IPS-20b (cell line): ENCODE measurements around the gene LTBR.

ENCODE experiments used
- H3K27ac ChIP-seq: one replicate; pipeline ENCODE4 v1.5.1; 2013; ENCODE audit warnings: low read length
- H3K27me3 ChIP-seq: 2 replicates; pipeline ENCODE4 v1.6.1; 2013; ENCODE audit warnings: mild to moderate bottlenecking, low read length, inconsistent platforms; ENCODE audit not compliant: insufficient read depth
- H3K36me3 ChIP-seq: 2 replicates; pipeline ENCODE4 v1.6.1; 2013; ENCODE audit warnings: low read depth, mild to moderate bottlenecking, inconsistent platforms, low read length, moderate library complexity; ENCODE audit not compliant: insufficient read depth
- H3K4me1 ChIP-seq: 2 replicates; pipeline ENCODE4 v1.6.1; 2013; ENCODE audit warnings: mild to moderate bottlenecking, control low read depth, inconsistent platforms, low read length, moderate library complexity; ENCODE audit not compliant: insufficient read depth
- H3K4me3 ChIP-seq: 2 replicates; pipeline ENCODE4 v1.5.1; 2013; ENCODE audit warnings: mild to moderate bottlenecking, low read length, inconsistent platforms
- H3K9ac ChIP-seq: 2 replicates; pipeline ENCODE4 v1.6.1; 2013; ENCODE audit warnings: low read depth, mild to moderate bottlenecking, inconsistent platforms, low read length, moderate library complexity
- H3K9me3 ChIP-seq: 2 replicates; pipeline ENCODE4 v1.6.1; 2013; ENCODE audit warnings: mild to moderate bottlenecking, low read depth, low read length, inconsistent platforms; ENCODE audit not compliant: insufficient read depth

The LTBR gene

GRCh38 chr12:6382371-6382770 is 1.6 kb upstream of the LTBR start:
- H3K27ac ChIP-seq = no peak overlapping the region
- H3K4me3 ChIP-seq = no peak overlapping the region
- peaks cover 35% of the 10 kb centered on the region for H3K27me3 ChIP-seq
- no peaks in the 10 kb centered on the region for H3K36me3 ChIP-seq
- H3K4me1 ChIP-seq = peaks cover 22% of the 10 kb centered on the region
- H3K9me3 ChIP-seq = no peaks in the 10 kb centered on the region
- no peak overlapping the region for H3K9ac ChIP-seq

DNA sequence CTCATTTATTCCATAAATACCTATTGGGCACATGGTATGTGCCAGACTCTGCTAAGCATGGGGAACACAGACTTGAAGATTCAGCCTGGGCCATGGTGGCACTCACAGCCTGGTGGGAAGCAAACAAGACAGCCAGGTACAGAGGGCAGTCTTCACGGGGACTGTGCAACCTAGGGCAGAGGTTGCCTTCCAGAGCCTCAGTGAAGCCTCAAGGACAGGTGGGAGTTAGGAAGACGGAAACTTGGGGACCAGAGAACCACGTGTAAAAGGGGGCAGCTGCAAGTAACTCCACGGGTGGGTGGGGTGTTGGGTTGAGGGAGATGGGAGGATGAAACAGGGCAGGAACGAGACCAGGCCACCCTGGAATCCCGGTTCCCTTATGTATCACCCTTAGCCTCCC is 980 bp upstream of the LTBR start:
- peaks cover 17% of the 10 kb centered on the region for H3K4me1 ChIP-seq

DNA sequence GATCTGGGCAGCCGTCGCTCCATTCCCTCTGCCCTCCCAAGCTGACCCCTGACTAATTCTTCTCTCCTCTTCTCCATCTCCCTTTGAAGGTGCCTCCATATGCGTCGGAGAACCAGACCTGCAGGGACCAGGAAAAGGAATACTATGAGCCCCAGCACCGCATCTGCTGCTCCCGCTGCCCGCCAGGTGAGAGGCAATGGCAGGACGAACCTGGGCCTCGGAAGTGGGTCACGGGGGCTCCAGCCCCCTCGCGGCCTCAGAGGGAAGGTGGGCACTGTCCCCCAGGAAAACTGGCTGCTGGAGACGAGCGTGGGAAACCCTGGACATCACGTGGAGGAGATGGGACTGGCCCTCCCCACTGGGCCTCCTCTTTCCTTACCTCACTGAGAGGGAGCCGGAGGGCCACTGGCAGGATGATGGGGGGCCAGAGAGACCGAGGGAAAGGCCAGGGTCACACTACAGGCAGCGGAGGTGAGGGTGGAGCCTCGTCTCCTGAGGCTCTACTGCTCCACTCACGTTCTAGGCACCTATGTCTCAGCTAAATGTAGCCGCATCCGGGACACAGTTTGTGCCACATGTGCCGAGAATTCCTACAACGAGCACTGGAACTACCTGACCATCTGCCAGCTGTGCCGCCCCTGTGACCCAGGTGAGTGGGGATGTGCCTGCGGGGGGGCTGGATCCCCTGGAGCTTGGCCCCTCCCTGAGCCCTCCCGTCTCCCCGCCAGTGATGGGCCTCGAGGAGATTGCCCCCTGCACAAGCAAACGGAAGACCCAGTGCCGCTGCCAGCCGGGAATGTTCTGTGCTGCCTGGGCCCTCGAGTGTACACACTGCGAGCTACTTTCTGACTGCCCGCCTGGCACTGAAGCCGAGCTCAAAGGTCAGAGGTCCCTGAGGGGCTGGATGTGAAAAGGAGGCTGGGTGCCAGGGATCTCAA is 806 bp downstream of the LTBR start:
- Histone ChIP-seq H3K9ac (no peak overlapping the region), H3K27ac (no peak overlapping the region), H3K36me3 (no peaks in the 10 kb centered on the region), H3K4me1 (peaks cover 17% of the 10 kb centered on the region), H3K4me3 (no peak overlapping the region), H3K9me3 (no peaks in the 10 kb centered on the region), H3K27me3 (peaks cover 35% of the 10 kb centered on the region)

More for the DNA sequence above, 980 bp upstream of the LTBR start:
- H3K9ac ChIP-seq = no peak overlapping the region
- H3K27me3 ChIP-seq = peaks cover 35% of the 10 kb centered on the region
- no peaks in the 10 kb centered on the region for H3K9me3 ChIP-seq
- H3K4me3 ChIP-seq = no peak overlapping the region
- H3K36me3 ChIP-seq = no peaks in the 10 kb centered on the region
- no peak overlapping the region for H3K27ac ChIP-seq

DNA sequence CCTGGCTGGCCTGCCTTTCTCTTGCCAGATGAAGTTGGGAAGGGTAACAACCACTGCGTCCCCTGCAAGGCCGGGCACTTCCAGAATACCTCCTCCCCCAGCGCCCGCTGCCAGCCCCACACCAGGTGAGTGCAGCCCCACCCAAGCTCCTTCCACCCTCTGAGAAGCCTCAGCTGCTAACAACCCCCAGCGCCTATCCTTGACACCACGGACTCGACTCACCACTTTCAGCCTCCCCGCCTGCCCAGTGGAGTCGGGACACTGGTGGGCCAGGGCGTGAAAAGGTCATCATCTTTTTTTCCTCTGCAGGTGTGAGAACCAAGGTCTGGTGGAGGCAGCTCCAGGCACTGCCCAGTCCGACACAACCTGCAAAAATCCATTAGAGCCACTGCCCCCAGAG is 2.1 kb downstream of the LTBR start:
- no peak overlapping the region for H3K9ac ChIP-seq
- H3K4me3 ChIP-seq = no peak overlapping the region
- H3K4me1 ChIP-seq = peaks cover 17% of the 10 kb centered on the region
- H3K9me3 ChIP-seq = no peaks in the 10 kb centered on the region
- no peaks in the 10 kb centered on the region for H3K36me3 ChIP-seq
- H3K27ac ChIP-seq = no peak overlapping the region
- peaks cover 34% of the 10 kb centered on the region for H3K27me3 ChIP-seq

DNA sequence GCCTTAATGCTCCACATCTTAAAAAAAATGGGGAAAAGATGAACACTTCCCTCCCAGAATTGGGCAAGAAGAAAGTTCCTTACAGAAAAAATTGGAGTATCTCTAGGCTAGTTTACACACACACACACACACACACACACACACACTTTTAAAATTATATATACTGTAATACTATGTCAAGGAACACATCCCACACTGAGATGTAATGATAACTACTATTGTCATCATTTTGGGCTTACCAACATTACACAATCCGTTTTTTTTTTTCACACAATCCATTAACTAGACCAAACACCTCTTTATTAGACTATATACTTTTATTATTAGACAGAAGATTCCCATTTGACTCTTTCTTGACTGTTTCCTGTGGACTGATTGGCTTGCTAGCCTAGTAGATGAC is 2.5 kb downstream of the LTBR start:
- Histone ChIP-seq H3K4me3 (no peak overlapping the region), H3K9me3 (no peaks in the 10 kb centered on the region), H3K27me3 (peaks cover 29% of the 10 kb centered on the region), H3K36me3 (no peaks in the 10 kb centered on the region), H3K27ac (no peak overlapping the region), H3K9ac (no peak overlapping the region), H3K4me1 (peaks cover 15% of the 10 kb centered on the region)

GRCh38 chr12:6387541-6387940 is 3.6 kb downstream of the LTBR start:
- H3K27me3 ChIP-seq = peaks cover 25% of the 10 kb centered on the region
- H3K4me3 ChIP-seq = no peak overlapping the region
- no peaks in the 10 kb centered on the region for H3K36me3 ChIP-seq
- H3K9ac ChIP-seq = no peak overlapping the region
- H3K9me3 ChIP-seq = no peaks in the 10 kb centered on the region
- no peak overlapping the region for H3K27ac ChIP-seq
- H3K4me1 ChIP-seq = peaks cover 9% of the 10 kb centered on the region

DNA sequence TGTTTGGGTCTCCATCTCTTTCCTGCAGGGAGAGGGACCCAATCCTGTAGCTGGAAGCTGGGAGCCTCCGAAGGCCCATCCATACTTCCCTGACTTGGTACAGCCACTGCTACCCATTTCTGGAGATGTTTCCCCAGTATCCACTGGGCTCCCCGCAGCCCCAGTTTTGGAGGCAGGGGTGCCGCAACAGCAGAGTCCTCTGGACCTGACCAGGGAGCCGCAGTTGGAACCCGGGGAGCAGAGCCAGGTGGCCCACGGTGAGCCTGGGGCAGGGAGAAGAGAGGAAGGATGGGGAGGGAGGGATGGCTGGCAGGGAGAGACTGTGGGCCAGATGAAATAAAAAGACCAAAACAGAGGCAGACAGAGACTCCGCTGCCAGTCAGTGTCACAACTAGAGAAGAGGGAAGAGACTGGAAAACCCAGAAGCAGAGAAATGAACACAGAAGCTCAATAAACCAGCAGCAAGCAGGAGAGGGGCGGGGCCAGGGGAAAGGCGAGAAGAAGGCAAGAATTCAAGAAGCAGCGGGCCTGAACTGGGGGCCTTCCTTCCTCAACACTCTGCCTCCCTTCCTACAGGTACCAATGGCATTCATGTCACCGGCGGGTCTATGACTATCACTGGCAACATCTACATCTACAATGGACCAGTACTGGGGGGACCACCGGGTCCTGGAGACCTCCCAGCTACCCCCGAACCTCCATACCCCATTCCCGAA is 6.3 kb downstream of the LTBR start:
- Histone ChIP-seq H3K36me3 (no peaks in the 10 kb centered on the region), H3K27ac (no peak overlapping the region), H3K27me3 (no peaks in the 10 kb centered on the region), H3K4me3 (no peak overlapping the region), H3K9me3 (no peaks in the 10 kb centered on the region), H3K9ac (no peak overlapping the region), H3K4me1 (no peaks in the 10 kb centered on the region)

GRCh38 chr12:6391013-6391412 is 7.1 kb downstream of the LTBR start:
- Histone ChIP-seq H3K9me3 (no peaks in the 10 kb centered on the region), H3K36me3 (no peaks in the 10 kb centered on the region), H3K4me1 (peaks cover under 1% of the 10 kb centered on the region; the same call in 1 of the 2 replicates), H3K27me3 (no peaks in the 10 kb centered on the region), H3K9ac (no peak overlapping the region), H3K4me3 (no peak overlapping the region), H3K27ac (no peak overlapping the region)

GRCh38 chr12:6392504-6392903 is 8.5 kb downstream of the LTBR start:
- no peak overlapping the region for H3K9ac ChIP-seq
- H3K27ac ChIP-seq = no peak overlapping the region
- peaks cover 5% of the 10 kb centered on the region for H3K4me1 ChIP-seq
- no peaks in the 10 kb centered on the region for H3K36me3 ChIP-seq
- no peak overlapping the region for H3K4me3 ChIP-seq
- H3K9me3 ChIP-seq = no peaks in the 10 kb centered on the region
- H3K27me3 ChIP-seq = no peaks in the 10 kb centered on the region

- no peak overlapping the region for H3K27ac ChIP-seq
- no peaks in the 10 kb centered on the region for H3K27me3 ChIP-seq
- peaks cover 5% of the 10 kb centered on the region for H3K4me1 ChIP-seq
- H3K9me3 ChIP-seq = no peaks in the 10 kb centered on the region
- no peak overlapping the region for H3K4me3 ChIP-seq
- H3K9ac ChIP-seq = no peak overlapping the region
- no peaks in the 10 kb centered on the region for H3K36me3 ChIP-seq
Measured at GRCh38 chr12:6393109-6393508, 9.1 kb downstream of the LTBR start.

- H3K27ac ChIP-seq = no peak overlapping the region
- no peak overlapping the region for H3K9ac ChIP-seq
- peaks cover 5% of the 10 kb centered on the region for H3K4me1 ChIP-seq
- H3K36me3 ChIP-seq = no peaks in the 10 kb centered on the region
- H3K27me3 ChIP-seq = no peaks in the 10 kb centered on the region
- H3K9me3 ChIP-seq = no peaks in the 10 kb centered on the region
- no peak overlapping the region for H3K4me3 ChIP-seq
Measured at GRCh38 chr12:6394398-6394797, 10.4 kb downstream of the LTBR start.

DNA sequence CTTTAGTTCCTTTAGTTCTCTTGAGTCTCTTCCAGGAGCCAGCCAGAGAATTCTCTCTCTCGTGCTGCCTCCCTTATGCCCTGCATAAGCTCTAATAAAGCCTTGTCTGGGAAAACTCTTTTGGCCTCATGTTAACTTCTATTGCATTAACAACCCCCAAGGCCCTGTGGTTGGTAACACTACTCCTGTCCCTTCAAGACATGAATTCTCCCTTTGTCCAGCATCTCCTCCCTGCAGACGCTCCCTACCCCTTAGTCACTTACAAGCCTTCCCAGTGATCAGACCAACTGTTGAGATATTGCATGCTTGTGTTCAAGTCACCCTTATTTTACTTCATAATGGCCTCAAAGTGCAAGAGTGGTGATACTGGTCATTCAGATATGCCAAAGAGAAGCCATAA is 12.1 kb downstream of the LTBR start:
- H3K27ac ChIP-seq = no peak overlapping the region
- H3K36me3 ChIP-seq = no peaks in the 10 kb centered on the region
- no peak overlapping the region for H3K9ac ChIP-seq
- H3K4me3 ChIP-seq = no peak overlapping the region
- H3K9me3 ChIP-seq = no peaks in the 10 kb centered on the region
- H3K4me1 ChIP-seq = peaks cover 5% of the 10 kb centered on the region
- H3K27me3 ChIP-seq = no peaks in the 10 kb centered on the region
